HG03460 (cell line): ENCODE results near the gene CPNE1.

ENCODE experiments used
- ATAC-seq: cut with Tn5 transposase; IDR thresholded peaks from one replicate; pipeline ENCODE4 v1.9.1; 2021; ENCODE audit not compliant: unreplicated experiment

CPNE1 gene

GRCh38 chr20:35600993-35601973 lies 63.4 kb downstream of the CPNE1 start:
- no peak for ATAC-seq

- no peak for ATAC-seq
Measured at GRCh38 chr20:35600176-35600992, 64.3 kb downstream of the CPNE1 start.

GRCh38 chr20:35599776-35600120 lies 65.0 kb downstream of the CPNE1 start:
- no peak for ATAC-seq

GRCh38 chr20:35598899-35599775 lies 65.6 kb downstream of the CPNE1 start:
- ATAC-seq = no peak

- no peak for ATAC-seq
Measured at GRCh38 chr20:35598476-35598875, 66.2 kb downstream of the CPNE1 start.

GRCh38 chr20:35597186-35597585 lies 67.5 kb downstream of the CPNE1 start:
- no peak for ATAC-seq

- no peak for ATAC-seq
Measured at GRCh38 chr20:35595901-35596300, 68.8 kb downstream of the CPNE1 start.

GRCh38 chr20:35595456-35595855 lies 69.2 kb downstream of the CPNE1 start:
- ATAC-seq = no peak

- ATAC-seq = no peak
Measured at GRCh38 chr20:35592339-35592974, 72.2 kb downstream of the CPNE1 start.

GRCh38 chr20:35588397-35588796 lies 76.3 kb downstream of the CPNE1 start:
- no peak for ATAC-seq

- ATAC-seq = no peak
Measured at GRCh38 chr20:35587436-35587835, 77.3 kb downstream of the CPNE1 start.

- ATAC-seq = no peak
Measured at GRCh38 chr20:35586751-35587425, 77.8 kb downstream of the CPNE1 start.

GRCh38 chr20:35583636-35584560 lies 80.8 kb downstream of the CPNE1 start:
- no peak for ATAC-seq

GRCh38 chr20:35582741-35583404 lies 81.8 kb downstream of the CPNE1 start:
- ATAC-seq = no peak

GRCh38 chr20:35582131-35582530 lies 82.6 kb downstream of the CPNE1 start:
- no peak for ATAC-seq

GRCh38 chr20:35579196-35579595 lies 85.5 kb downstream of the CPNE1 start:
- no peak for ATAC-seq

- ATAC-seq = no peak
Measured at GRCh38 chr20:35578469-35578868, 86.2 kb downstream of the CPNE1 start.

- ATAC-seq = no peak
Measured at GRCh38 chr20:35576816-35577215, 87.9 kb downstream of the CPNE1 start.
